HG03469 (cell line): ENCODE data around the gene AP3D1.

Source experiments
- ATAC-seq: cut with Tn5 transposase; IDR thresholded peaks from one replicate; pipeline ENCODE4 v1.9.1; 2021; ENCODE audit warnings: mild to moderate bottlenecking, moderate library complexity, moderate number of reproducible peaks; ENCODE audit not compliant: unreplicated experiment

Gene AP3D1

GRCh38 chr19:2113439-2114211 is 37.7 kb downstream of the AP3D1 start:
- no peak for ATAC-seq

DNA sequence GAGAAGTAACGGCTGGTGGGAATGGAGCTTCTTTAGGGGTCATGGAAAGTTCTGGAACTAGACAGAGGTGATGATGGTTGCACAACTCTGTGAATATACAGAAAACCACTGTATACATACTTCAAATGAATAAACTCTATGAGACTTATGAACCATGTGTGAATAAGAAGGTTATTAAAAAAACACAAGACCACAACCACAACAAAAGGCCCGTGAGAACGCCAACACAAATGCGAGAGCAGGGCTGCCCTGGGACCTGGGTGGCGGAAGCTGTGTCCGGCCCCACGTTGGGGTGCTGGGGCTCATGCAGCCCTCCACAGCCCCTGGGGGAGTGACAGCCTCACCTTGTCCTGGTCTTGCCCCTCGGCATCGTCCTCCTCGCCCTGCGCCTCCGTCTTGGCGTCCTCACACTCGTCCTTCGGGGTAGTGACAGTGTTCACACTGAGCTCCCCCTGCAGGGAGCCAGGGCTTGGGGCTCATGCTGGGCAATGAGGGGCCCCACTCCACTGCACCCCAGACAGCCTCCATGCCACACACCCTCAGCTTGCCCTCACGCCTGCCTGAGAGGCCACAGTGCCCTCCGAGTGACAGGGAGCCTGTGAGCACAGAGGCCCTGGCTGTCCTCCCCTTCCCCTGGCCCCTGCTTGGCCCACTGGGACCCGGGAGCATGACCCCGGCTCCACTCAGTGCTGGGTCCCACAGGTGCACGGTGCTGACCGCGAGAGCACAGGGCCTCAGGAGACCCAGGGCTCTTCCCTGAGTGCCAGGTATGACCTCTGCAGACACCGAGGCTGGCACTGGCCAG is 38.6 kb downstream of the AP3D1 start:
- ATAC-seq = no peak

DNA sequence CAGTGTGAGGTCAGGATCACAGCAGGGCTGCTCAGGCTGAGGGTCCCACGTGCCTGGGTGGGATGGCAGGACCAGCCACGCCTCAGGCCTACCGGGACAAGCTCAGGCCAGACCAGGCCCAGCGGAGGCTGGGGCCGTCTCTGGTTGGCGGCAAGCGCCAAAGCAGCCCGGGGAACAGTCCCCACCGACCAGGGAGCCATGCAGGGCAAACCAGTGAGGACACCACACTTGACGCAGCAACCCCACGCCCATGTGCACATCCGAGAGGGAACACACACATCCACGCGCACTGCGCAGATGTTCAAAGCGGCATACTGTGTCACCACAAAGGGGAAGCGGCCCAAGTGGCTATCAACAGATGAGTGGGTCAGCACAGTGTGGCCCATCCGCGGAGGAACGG is 39.5 kb downstream of the AP3D1 start:
- ATAC-seq = no peak

DNA sequence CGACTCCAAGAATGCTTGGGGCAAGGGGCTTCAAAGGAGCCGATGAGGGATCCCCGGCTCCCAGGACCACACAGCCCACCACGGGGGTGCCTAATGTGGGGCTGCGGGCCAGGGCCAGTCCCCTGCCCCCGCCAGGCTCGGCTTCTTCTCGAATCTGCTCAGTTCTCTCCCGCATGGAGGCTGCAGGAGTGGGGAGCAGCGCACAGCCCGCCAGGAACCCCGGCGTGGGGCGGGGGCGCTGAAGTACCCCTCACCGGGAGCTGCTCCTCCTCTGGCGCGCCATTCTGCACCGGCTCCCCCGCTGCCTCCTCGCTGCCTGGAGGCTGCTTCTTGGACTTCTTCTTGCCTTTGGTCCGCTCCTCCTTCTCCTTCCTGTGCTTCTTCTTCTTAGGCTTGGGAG is 39.9 kb downstream of the AP3D1 start:
- ATAC-seq = no peak

GRCh38 chr19:2110822-2111221 is 40.5 kb downstream of the AP3D1 start:
- no peak for ATAC-seq

DNA sequence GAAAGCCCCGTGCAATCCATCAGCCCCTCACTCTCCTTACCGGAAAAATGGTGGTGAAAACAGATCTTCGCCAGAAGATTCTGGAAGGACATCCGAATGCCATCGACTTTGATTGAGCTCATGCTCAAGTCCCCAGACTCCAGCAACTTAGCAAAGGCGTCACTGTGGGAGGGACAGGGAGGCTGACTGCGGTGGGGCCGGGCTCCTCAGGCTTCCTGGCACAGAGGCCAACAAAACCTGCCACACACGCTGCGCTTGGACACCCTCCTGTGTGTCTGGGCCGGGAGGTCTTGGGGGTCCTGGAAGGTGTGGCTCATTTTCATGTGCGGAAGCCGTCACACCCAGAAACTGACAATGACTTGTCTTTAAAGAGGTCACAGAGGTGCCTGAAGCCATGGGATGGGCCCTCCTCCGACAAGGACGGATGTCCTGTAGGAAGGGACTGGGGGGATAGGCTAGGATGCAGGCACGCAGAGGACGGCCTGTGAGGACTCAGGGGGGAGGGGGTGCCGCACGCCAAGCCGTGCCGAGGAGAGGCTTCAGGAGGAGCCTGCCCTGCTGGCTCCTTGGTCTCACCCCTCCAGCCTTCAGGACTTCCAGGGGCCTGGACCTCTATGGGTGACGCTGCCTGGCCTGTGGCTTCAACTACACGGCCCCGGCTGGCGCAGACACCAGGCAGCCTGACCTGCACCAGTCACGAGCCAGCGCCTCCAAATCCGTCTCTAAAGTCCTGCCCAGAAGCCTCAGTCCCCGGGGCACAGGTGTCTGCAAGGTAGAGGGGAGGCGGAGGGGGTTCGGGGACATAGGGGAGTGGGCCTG is 42.1 kb downstream of the AP3D1 start:
- ATAC-seq = no peak

- ATAC-seq = no peak
Observed at GRCh38 chr19:2108251-2109016, 42.9 kb downstream of the AP3D1 start.

DNA sequence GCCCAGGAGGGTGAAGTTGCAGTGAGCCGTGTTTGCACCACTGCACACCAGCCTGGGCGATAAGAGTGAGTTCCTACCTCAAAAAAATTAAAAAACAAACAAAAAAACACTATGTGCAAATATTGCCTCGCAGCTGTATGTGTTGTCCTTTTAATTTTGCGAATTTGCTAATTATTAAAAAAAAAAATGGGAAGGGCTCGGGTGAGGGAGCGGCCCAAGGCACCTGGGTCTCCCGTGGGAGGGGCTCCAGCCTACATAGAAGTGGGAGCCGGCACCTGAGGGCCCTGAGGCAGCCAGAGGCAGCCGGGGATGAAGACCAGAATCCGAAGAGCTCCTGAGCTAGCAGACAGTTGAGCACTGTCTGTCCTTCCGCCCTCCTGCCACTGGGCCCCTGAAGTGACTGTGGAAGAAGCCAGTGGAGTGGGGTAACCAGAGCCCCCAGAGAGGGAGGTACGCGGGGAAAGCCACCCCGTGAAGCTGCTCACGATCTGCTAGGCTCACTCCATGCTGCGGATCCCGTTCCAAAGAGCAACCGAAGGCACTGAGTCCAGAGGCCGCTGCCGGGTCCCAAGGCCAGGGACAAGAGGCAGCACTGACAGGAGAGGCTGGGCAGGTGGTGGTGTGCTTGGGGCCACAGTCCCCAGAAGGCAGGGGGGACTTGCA is 48.2 kb downstream of the AP3D1 start:
- ATAC-seq = no peak

- ATAC-seq = no peak
Observed at GRCh38 chr19:2101417-2102335, 49.7 kb downstream of the AP3D1 start.

DNA sequence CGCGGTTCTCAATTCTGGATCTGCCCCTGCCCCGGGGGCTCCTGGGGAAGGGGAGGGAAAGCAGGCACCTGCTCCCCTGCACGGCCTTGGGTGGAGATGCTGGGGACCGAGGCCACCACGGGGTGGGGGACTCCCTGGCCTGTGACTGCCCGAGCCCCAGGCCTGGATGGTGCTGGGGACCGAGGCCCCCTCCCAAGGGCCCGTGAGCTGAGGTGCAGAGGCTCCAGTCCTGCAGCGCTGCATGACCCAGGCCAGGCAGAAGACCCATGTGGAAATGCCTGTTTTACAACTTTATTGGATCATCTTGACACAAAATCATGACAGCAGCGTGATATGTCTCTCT is 50.7 kb downstream of the AP3D1 start:
- ATAC-seq = no peak

DNA sequence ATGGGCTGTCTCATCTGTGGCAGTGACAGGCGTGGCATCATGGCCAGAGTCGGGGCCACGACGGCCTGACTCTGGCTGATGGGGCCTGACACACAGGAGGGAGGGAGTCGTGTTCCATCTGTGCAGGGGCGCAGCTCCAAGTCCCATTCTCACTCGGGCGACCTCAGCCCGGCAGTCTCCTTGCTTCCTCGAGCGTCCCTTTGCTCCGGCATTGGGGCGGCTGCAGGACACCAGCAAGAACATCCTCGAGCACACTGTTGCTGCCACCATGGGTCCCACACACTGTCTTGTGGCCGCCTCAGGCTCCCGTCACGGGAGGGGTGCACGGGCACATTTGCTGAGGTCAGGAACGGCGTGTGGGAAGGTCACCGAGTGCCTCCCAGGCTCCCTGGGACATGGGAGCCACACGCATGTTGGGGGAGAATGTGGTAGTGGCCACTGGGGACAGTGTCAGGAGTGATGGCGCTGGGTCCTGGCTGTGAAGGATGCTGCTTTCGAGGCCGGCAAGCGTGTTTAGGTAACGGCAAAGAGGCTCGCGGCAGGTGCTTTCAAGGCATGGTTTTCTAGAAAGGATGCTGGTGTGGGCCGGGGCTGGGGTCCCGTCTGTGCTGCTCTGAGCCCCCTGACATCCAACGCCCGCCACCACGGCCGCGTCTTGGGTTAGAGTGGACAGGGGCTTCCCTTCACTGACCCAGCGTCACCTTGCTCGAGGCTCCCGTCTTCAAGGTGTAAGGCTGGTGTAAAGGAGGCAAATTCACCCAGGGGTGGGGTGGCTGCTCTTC is 51.2 kb downstream of the AP3D1 start:
- no peak for ATAC-seq

DNA sequence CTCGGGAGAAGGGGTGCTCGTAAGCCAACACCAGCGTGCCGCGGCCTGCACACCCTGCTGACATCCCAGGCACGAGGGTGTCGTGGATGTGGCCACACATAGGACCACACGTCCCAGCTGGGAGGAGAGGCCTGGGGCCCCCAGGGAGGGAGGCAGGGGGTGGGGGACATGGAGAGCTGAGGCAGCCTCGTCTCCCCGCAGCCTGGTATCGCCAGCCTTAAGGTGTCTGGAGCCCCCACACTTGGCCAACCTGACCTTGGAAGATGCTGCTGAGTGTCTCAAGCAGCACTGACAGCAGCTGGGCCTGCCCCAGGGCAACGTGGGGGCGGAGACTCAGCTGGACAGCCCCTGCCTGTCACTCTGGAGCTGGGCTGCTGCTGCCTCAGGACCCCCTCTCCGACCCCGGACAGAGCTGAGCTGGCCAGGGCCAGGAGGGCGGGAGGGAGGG is 52.3 kb downstream of the AP3D1 start:
- no peak for ATAC-seq

GRCh38 chr19:2097886-2098327 is 53.5 kb downstream of the AP3D1 start:
- no peak for ATAC-seq

- ATAC-seq = no peak
Observed at GRCh38 chr19:2097203-2097885, 54.0 kb downstream of the AP3D1 start.

DNA sequence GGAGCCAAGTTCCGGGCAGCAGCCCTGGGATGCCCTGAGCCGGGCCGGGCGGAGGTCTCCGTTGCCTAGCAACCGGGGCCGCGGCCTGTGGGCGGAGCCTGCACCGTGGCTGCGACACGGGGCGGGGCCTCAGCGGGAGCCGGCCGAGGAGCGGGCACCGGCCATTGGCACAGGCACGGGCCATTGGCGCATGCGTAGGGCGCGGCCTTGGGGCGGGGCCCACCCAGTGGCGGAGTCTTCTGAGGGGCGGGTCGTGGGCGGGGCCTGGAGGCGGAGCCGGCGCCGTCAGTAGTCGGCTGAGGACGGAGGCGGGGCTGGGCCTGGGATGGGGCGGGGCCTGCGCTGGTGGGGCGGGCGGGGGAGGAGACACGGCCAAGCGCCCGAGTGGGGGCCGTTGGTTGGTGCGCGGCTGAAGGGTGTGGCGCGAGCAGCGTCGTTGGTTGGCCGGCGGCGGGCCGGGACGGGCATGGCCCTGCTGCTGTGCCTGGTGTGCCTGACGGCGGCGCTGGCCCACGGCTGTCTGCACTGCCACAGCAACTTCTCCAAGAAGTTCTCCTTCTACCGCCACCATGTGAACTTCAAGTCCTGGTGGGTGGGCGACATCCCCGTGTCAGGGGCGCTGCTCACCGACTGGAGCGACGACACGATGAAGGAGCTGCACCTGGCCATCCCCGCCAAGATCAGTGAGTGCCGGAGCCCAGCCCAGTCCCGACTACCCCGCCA is 54.7 kb downstream of the AP3D1 start, which contains the start of gene IZUMO4:
Gene IZUMO4, plus strand, starts transcription at position 436 of the 723 bp plus-strand sequence. Its CDS starts 31 bp downstream, at position 467.
- peak; percentile 55 for ATAC-seq

- peak; percentile 23 for ATAC-seq
Observed at GRCh38 chr19:2096034-2096479, 55.3 kb downstream of the AP3D1 start, which contains the start of gene MOB3A. Gene MOB3A, minus strand, starts transcription at chr19:2096326. Its CDS starts 17,766 bp downstream, at chr19:2078560.
